ENCODE measurements around the gene AURKB. TPM values are rescaled to one million over a fixed set of nuclear protein-coding genes. Genes with fewer than 3 reads are reported as not detected.
A peak's percentile ranks its signal among the peaks of the same experiment; 100 is the strongest.
"Not testable (repeated sequence)": the region's sequence is repeated elsewhere in the genome, so short reads cannot be mapped to it uniquely, and the experiment has no call there.

AURKB gene
- 10 to 100 TPM; 25.7 to 35.6 (median 31.6) TPM for polyA plus RNA-seq (ENCODE audit: insufficient read length in 4 of 4)

- DNase-seq (ENCODE audit: low read depth in 4 of 4, low spot score in 3 of 4), result peak; percentile 90 to 96 (median 94)
Measured at GRCh38 chr17:8209907-8210760, at the start of gene AURKB. TSS of gene AURKB (minus strand) at chr17:8210575. CDS start at chr17:8210224, 351 bp downstream.

DNA sequence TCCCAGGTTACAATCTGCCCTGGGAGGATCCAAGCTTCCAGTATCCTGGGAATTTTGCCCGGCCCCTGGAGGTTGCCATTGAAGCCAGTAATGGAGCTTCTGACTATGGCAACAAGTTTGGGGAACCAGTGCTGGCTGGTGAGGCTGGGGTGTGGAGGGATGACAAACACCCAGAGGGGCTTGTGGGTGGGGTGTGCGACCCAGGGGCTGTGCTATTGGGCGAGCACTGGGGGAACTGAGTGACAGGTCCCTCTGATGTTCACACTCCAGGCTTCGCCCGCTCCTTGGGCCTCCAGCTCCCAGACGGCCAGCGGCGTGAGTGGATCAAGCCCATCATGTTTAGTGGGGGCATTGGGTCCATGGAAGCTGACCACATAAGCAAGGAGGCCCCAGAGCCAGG is 47.4 kb upstream of the AURKB start:
- DNase-seq (ENCODE audit: low read depth in 4 of 4, low spot score in 3 of 4), result no peak

DNA sequence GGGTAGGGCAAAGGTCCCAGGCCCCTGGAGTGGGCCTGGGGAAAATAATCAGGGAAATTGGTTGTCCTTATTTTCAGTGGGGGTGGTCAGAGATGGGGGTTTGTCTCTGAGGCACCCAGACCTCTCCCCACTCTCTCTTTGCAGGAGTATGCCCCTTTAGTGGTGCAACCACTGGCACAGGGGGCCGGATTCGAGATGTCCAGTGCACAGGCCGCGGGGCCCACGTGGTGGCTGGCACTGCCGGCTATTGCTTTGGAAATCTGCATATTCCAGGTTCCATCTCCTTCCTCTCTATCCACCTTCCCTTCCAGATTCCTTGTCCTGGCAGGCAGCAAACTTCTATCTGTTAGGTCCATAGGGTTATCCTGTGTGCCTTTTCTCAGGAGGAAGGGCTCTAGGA is 46.3 kb upstream of the AURKB start:
- no peak for DNase-seq (ENCODE audit: low read depth in 4 of 4, low spot score in 3 of 4)

DNA sequence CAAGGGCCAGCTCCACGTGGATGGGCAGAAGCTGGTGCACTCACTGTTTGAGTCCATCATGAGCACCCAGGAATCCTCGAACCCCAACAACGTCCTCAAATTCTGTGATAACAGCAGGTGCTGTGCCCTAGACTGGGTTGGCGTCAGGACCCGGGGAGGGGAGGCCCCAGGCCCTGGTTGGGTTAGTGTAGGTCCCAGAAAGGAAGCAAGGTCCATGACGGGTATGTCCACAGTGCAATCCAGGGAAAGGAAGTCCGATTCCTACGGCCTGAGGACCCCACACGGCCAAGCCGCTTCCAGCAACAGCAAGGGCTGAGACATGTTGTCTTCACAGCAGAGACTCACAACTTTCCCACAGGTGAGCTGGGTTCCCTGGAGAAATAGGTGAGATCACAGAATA is 45.9 kb upstream of the AURKB start:
- no peak for DNase-seq (ENCODE audit: low read depth in 4 of 4, low spot score in 3 of 4)

- DNase-seq (ENCODE audit: low read depth in 4 of 4, low spot score in 3 of 4), result no peak
Measured at GRCh38 chr17:8255499-8255898, 45.1 kb upstream of the AURKB start.

DNA sequence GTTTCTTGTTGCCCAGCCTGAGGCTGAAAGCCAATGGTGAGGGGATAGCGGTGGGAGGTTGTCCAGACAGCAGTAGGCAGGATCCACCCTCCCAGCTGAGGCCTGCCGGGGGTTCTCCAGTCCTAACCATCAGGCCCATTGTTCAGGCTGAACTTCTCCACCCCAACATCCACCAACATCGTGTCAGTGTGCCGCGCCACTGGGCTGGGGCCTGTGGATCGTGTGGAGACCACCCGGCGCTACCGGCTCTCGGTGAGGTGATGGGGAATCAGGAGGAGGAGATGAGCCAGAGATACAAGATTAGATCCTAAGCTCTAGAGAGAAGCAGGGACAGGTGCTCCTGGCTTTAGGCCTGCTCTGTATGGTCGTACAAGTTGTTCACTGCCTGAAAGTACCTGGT is 44.5 kb upstream of the AURKB start:
- DNase-seq (ENCODE audit: low read depth in 4 of 4, low spot score in 3 of 4), result no peak

- no peak for DNase-seq (ENCODE audit: low read depth in 4 of 4, low spot score in 3 of 4)
Measured at GRCh38 chr17:8253801-8254200, 43.4 kb upstream of the AURKB start.

GRCh38 chr17:8251411-8251810 is 41.0 kb upstream of the AURKB start:
- not testable (repeated sequence) for DNase-seq (ENCODE audit: low read depth in 4 of 4, low spot score in 3 of 4)

DNA sequence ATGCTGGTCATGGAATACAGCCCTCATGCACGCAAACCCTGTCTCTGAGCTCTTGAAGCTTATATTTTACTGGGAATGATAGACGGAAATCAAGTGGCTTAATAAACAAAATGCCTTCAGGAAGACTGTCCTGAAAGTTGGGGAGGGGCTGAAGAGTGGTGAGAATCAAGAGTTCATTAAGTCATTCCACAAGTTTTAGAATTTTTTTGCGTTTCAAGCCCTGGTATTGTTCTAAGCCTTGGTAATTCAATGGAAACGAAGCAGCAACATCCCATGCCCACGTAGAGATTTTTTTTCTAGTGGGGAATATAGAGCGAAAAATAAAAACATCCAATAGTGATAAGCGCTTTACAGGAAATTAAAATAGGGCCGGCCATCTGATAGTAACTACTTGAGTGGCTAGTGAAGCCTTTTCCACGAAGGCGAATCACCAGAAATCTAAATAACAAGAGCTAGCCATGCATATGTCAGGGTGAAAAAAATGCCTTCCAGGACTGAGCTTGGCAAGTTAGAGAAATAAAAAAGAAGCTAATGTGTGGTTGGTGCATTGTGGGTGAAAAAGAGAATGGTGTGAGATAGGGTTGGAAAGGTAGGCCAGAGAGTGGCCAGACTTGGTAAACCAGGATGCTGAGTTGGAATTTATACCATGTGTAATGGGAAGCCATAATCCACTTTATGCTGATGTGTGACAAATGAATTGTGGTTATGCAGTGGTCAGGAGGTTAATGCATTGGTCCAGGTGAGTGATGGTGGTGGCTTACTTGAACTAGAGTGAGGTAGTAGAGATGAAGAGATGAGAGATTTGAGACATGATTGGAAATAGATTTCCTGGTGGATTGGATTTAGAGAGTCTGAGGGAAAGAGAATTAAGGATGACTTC is 39.5 kb upstream of the AURKB start:
- no peak for DNase-seq (ENCODE audit: low read depth in 4 of 4, low spot score in 3 of 4)

GRCh38 chr17:8248751-8249607 is 38.6 kb upstream of the AURKB start, which contains the start of gene PFAS:
TSS of gene PFAS (plus strand) at chr17:8249289. CDS start at chr17:8253938, 4,649 bp downstream.
- peak; percentile 88 to 93 (median 90) for DNase-seq (ENCODE audit: low read depth in 4 of 4, low spot score in 3 of 4)

- DNase-seq (ENCODE audit: low read depth in 4 of 4, low spot score in 3 of 4), result no peak
Measured at GRCh38 chr17:8244768-8245167, 34.4 kb upstream of the AURKB start.

- DNase-seq (ENCODE audit: low read depth in 4 of 4, low spot score in 3 of 4), result no peak
Measured at GRCh38 chr17:8243827-8244226, 33.5 kb upstream of the AURKB start.

DNA sequence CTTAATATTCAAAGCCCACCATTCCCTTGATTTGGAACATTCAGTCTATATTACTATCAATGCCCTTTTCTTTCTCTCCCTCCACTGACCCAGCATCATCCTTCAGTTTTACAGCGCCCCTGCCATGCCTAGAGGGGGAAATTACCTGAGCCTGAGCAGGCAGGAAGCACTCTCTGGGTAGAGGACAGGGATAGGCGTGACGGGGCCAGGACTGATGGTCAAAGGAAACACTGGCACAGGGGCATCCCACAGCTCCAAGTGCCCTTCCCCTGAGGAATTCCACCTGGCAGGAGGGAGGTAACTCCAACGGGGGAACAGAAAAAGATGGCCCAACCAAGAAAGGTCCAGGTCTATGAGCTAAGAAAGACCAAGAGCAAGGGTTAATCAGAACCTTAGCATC is 27.5 kb upstream of the AURKB start:
- no peak for DNase-seq (ENCODE audit: low read depth in 4 of 4, low spot score in 3 of 4)

GRCh38 chr17:8237175-8237574 is 26.8 kb upstream of the AURKB start:
- DNase-seq (ENCODE audit: low read depth in 4 of 4, low spot score in 3 of 4), result no peak

- no peak for DNase-seq (ENCODE audit: low read depth in 4 of 4, low spot score in 3 of 4)
Measured at GRCh38 chr17:8235676-8236075, 25.3 kb upstream of the AURKB start.

DNA sequence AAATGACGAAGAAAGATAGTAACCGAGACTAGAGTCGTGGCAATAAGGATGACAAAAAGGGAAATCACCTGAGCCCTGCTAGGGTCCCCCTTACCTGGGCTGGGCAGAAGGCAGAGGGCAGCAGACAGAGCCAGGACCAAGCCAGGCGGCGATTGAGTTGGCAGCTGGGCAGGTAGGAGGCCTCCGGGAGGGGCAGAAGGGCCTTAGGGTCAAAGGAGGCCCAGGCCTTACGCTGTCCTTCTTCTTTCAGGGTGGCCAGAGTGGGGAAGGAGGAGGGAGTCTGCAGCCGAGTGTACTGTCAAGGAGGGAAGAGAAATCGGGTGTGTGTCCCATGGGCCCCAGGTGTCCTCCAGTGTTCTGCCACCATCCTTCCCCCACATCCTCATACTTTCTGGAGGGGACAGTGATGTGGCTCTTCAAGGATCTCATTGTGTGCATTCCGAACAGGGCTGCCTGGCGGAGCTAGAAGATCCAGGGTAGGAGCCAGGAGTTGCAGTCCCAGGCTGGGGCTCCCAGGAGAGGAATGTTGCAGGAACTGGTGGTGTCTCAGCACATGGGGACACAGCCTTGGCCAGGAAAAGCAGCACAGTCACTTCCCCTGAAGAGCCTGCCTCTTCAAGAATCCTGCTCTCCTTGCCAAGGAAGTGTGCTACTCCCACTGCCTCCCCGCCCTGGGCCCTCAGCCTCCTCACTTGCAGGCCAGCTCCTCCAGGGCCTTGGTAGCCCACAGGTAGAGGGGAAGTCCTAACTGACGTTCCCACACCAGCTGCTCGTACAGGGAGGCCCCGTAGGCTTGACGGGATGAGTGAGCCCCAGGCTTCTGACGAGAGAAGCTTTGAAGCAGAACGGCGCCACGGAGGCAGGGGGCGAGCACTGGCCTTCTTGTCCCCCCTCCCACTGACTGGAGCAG is 24.2 kb upstream of the AURKB start:
- no peak for DNase-seq (ENCODE audit: low read depth in 4 of 4, low spot score in 3 of 4)

DNA sequence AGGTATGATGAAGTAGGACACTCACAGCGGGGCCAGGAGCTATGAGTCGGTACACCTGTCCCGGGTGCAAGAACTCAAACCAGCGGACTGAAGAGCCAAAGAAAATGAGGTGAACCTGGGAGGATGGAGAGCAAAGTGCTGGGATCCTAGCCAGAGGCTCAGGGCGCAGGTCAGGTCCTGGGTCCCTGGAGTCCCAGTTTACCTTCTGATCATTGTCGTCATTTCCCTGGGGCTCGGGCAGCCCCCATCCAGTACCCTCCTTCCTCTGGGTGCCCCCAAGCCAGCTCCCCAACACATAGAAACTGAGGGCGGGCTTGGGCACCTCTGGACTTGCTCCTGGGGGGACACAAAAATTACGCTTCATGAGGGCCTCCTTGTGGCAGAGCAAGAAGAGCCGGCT is 21.3 kb upstream of the AURKB start:
- no peak for DNase-seq (ENCODE audit: low read depth in 4 of 4, low spot score in 3 of 4)

- DNase-seq (ENCODE audit: low read depth in 4 of 4, low spot score in 3 of 4), result no peak
Measured at GRCh38 chr17:8227238-8227581, 16.8 kb upstream of the AURKB start.

- DNase-seq (ENCODE audit: low read depth in 4 of 4, low spot score in 3 of 4), result peak in 3 of 4 donors; percentile 84 to 87 (median 86)
Measured at GRCh38 chr17:8226536-8227237, 16.3 kb upstream of the AURKB start.
